ENCODE data around the gene SUPT3H.
"Not testable (repeated sequence)": the region's sequence is repeated elsewhere in the genome, so short reads cannot be mapped to it uniquely, and the experiment has no call there.

SUPT3H gene

DNA sequence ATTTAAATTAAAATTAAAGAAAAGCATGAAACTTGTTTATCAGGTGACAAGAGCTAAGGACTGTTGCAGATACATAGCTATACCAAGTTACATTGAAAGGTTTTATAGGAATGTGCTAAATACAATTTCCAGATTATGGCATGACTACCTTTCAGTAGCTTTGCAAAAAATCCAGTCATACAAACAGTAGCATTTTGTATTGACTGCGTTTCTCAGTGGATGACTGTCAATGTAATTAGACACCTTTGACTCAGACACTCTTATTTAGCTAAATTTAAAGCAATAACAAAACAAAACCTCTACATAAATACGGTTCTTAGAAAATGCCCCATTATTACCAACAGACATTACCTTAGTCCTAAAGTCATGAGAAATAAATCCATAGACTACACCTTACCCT, 325.4 kb downstream of the SUPT3H start:
- DNase-seq (ENCODE audit: low read depth) = no peak

GRCh38 chr6:45049188-45049843, 328.4 kb downstream of the SUPT3H start:
- no peak for DNase-seq (ENCODE audit: low read depth)

DNA sequence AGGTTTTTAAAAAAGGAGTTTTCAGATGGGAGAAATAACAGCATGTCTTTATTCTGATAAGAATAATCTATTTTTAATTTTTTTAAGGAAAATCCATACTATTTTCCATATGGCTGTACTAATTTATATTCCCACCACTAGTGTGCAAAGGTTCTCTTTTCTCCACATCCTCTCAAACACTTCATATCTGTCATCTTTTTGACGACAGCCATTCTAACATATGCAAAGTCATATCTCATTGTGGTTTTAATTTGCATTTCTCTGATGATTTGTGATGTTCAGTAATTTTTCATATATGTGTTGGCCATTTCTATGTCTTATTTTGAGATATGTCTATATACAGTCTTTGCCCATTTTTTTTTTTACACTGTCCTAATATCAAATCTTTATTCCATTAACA, 330.2 kb downstream of the SUPT3H start:
- DNase-seq (ENCODE audit: low read depth) = no peak

GRCh38 chr6:45045253-45045601, 332.5 kb downstream of the SUPT3H start:
- no peak for DNase-seq (ENCODE audit: low read depth)

- DNase-seq (ENCODE audit: low read depth) = no peak
These were observed 333.1 kb downstream of the SUPT3H start for GRCh38 chr6:45044510-45045252.

DNA sequence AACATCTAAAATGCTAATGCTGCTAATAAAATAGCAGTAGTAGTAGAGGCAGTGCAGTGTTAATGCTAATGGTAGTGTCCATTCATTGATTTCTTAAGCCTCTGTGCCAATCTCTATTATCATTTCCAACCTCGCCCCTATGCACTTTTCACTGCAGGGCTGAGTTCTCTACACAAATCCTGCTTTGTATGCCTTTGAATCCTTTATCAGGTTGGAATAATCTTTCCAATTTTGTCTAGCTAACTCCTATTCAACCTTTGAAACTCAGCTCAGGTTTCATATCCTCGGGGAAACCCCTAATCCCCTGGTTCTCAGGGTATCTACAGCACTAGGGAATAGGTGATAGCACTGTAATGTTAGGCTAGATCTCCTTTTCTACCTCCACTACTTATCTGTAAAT, 333.6 kb downstream of the SUPT3H start:
- no peak for DNase-seq (ENCODE audit: low read depth)

GRCh38 chr6:45042673-45043072, 335.1 kb downstream of the SUPT3H start:
- DNase-seq (ENCODE audit: low read depth) = not testable (repeated sequence)

DNA sequence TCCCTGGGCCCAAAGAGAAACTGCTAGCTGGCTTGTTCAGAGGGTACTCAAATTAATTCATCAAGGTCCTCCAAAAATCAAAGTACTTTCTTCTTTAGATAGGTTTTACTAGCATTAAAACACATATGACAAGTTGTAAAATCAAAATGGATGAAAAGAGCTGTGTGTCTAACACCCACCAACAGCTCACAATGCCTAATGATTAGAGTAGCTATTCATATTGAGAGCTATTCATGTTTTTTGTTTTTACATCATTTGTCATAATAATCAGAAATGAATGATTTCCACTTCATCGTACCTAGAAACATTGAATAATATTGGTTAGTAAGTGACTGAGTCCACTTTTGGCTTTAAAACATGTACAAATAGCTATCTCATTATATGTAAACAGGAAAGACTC, 339.5 kb downstream of the SUPT3H start:
- DNase-seq (ENCODE audit: low read depth) = no peak

DNA sequence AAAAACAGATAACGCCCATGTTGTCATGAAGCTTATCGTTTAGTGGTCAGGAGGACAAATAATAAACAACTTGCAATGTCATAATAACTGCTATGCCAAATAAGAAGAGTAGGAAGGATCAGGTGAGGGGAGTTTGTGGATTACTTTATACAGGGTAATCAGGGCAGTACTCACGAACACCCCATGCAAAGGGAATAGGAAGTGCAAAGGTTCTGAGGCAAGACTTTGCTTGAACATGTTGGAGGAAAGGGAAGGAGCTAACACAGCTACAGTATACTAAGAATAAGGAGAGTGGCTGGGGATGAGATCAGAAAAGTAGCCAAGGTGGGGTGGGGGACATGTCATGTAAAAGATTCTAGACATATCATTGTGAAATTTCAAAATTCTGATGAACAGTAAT, 341.6 kb downstream of the SUPT3H start:
- DNase-seq (ENCODE audit: low read depth) = no peak

DNA sequence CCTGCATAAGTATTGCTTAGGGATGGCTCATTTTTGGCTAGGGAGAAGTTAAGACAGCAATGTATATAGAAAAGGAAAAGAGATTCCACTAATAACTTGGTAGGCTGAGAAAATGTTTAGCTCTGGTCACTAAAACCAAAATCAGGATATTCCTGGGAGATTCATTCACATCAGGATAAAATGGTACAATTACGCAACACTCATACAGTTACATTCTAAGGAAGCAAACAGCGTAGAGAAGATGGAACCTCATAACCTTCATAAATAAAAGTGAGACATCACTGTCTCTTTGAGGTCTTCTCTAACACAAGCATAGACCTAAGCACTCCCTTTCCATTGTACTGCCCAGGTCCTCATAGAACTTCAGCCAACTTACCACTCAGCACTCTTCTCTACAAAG, 345.3 kb downstream of the SUPT3H start:
- no peak for DNase-seq (ENCODE audit: low read depth)

- no peak for DNase-seq (ENCODE audit: low read depth)
These were observed 346.1 kb downstream of the SUPT3H start for GRCh38 chr6:45031601-45032000.

DNA sequence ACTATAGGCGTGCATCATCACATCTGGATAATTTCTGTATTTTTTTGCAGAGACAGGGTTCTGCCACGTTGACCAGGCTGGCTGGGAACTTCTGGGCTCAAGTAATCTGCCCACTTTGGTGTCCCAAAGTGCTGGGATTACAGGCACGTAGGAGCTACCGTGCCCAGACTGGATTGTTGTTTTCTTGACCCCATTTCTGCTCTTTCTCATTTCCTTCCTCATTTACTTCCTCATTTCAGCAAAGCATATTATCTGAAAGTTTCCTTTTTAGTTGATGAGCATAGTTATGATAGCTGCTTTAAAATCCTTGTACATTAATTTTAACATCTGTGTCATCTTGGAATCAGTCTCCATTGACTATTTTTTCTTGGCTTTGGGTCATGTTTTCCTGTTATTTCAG, 350.6 kb downstream of the SUPT3H start:
- no peak for DNase-seq (ENCODE audit: low read depth)

- DNase-seq (ENCODE audit: low read depth) = no peak
These were observed 351.7 kb downstream of the SUPT3H start for GRCh38 chr6:45026003-45026516.

GRCh38 chr6:45024610-45025009, 353.1 kb downstream of the SUPT3H start:
- DNase-seq (ENCODE audit: low read depth) = no peak

DNA sequence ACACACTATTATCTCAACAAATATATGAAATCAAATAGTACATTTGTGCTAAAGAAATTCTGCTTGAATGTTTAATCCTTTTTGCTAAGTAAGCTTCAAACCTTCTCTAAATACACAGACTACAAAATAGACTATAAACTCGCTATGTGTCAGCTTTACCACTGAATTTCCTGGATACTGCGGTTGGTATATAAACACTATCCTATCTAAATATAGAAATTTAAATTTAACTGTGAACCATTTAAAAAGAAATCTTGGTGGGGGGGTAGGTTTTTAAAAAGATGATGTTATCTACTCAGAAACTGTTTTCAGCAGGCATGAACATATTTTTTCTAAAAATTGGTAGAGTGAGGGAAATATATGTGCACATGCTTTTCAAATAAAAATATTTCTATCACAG, 356.1 kb downstream of the SUPT3H start:
- no peak for DNase-seq (ENCODE audit: low read depth)

DNA sequence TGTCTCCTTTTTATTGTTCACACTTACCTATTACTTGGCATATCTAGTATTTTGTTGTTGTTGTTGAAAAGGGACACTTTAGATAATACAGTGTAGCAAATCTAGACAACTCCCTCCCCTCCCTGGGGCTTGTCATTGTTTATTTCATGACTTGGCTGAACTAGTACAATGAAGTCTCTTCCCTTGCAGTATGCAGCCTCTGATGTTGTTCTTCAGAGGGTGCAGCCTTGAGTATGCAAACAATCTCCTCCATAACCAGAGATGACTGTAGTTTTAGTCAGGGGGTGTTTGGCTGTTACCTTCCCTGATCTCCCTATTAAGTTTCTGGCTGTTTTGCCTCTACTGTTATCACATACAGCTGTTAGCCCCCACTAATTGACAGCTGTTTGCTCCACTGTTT, 365.0 kb downstream of the SUPT3H start:
- DNase-seq (ENCODE audit: low read depth) = no peak

DNA sequence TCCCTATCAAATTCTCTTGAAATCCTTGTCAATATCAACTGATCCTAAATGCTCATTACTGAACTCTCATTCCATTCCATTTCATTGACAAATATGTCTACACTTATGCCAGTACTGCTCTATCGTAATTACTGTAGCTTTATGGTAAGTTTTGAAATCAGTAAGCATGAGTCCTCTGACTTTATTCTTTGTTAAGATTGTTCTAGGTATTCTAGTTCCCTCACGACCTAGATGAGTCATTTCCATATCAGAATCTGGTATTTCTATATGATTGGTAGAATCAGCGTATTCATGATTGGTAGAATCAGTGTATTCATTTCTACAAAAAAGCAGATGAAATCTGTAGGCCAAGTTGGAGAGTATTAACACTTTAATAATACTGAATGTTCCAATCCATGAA, 368.2 kb downstream of the SUPT3H start:
- DNase-seq (ENCODE audit: low read depth) = no peak

GRCh38 chr6:45006893-45007292, 370.8 kb downstream of the SUPT3H start:
- DNase-seq (ENCODE audit: low read depth) = no peak

DNA sequence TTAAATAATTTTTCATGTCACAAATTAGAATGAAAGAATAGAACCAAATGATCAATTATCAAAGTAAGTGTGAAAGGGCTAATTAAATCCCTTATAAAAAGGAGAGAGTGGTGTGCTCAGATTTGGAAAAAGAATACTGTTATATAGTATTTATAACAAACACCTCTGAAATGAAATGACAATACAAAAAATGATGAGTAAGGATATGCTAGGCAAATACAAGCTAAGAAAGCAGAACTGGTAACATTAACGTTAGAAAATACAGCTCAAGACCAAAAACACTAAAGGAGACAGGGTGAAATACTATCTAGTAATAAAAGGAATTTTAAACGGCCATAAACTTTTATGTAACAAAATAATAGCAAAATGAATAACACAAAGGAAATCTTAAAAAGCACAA, 373.8 kb downstream of the SUPT3H start:
- no peak for DNase-seq (ENCODE audit: low read depth)

GRCh38 chr6:45003387-45003786, 374.3 kb downstream of the SUPT3H start:
- DNase-seq (ENCODE audit: low read depth) = no peak

DNA sequence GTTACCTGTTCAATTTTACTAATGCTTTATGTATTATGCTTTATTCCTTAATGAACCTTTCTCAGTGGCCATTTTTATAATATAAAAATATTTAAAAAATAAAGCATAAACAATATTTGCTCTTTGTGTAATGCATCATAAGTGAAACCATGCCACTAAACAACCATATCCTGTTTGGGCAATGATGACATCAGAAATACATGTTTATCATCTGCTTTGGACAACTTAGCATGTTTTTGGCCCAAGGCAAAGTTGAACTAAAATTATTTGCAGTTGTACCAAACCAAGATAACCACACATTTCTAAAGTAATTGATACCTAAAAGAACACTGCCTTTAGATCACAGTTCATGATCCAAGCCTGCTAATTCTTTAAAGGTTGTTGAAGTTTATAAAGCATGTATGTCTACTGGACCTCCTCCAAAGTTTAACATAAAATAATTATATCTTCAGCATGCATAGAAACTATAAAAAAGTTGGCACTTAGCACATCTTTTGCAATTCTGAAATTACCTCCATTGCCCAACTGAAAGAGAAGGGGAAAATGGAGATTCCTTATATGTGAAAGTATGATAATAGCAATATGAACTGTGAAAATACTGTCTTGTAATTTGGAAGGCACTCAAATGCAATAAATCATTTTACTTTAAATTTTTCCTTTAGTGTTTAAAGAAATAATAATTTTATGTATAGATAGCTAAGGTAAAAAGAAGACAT, 375.2 kb downstream of the SUPT3H start:
- DNase-seq (ENCODE audit: low read depth) = no peak

DNA sequence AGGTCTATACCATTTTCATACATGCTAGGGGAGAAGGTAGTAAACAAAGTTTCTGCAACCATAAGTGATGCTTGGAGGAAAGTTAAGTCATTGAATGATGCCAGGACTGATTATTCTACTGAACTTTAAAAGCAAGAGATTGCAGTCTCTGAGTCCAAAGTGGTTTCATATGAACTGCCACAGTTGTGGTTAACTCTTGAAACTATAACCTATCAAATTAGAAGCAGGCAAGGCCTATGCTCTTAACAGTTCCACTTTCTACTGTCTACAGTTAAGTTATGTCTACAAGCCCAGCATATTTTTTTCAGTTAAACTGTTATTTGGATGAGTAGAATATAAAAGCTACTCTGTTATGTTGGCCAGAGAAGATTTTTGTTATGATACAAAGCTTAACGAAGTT, 376.1 kb downstream of the SUPT3H start:
- DNase-seq (ENCODE audit: low read depth) = no peak

- DNase-seq (ENCODE audit: low read depth) = no peak
These were observed 376.9 kb downstream of the SUPT3H start for GRCh38 chr6:45000833-45001232.

All from stimulated activated CD8-positive, alpha-beta memory T cell treated with anti-CD3 and anti-CD28 coated beads, Interleukin-15, amount 100 ng/mL, for 24 hours (primary cell).